Myocyte (in vitro differentiated cells): Measurements from ENCODE around the gene AIM2. TPM values are rescaled to one million over a fixed set of nuclear protein-coding genes. Genes with fewer than 3 reads are reported as not detected.
A peak's percentile ranks its signal among the peaks of the same experiment; 100 is the strongest.
"Not testable (repeated sequence)": the region's sequence is repeated elsewhere in the genome, so short reads cannot be mapped to it uniquely, and the experiment has no call there.

Experiments used
- DNase-seq: peaks from one replicate; pipeline ENCODE4 v3.0.0-alpha.2; 2012; ENCODE audit warnings: low read depth
- total RNA-seq: library from RNA; depleted of rRNA; stranded (reverse); fragments of >200 nt; gene quantifications from 2 replicates; pipeline ENCODE4 v1.2.3, GENCODE V29; 2014

AIM2 gene
- total RNA-seq, 1 donor from 2014 or later, result not detected

DNA sequence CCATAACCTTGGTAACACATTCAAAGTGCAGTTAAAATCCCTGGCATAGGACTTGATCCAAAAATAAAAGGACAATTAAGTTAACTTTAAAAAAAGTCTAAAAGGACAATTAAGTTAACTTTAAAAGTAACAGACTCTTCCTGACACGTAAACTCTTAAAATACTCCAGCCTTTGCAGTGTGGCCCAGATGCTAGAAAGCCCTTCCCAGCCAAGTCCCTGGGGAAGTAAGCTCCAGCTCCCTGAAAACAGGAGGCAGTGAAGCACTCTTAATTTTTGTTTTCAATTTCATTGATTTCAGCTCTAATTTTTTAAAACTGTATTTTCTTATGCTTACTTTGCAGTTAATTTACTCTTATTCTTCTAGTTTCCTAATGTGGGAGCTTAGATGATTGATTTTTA is 5.1 kb upstream of the AIM2 start:
- DNase-seq, result no peak

DNA sequence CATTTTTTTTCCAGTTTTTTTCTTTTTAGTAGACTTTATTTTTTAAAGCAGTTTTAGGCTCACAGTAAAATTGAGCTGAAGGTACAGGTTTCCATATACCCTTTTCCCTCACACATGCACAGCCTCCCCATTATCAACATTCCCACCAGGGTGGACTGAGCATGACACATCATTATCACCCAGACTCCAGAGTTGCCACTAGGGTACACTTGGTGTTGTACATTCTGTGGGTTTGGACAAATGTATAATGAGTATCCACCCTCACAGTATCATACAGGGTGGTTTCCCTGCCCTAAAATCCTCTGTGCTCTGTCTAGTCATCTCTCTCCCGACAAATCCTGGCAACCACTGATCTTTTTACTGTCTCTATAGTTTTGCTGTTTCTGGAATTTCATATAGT is 3.0 kb upstream of the AIM2 start:
- no peak for DNase-seq

DNA sequence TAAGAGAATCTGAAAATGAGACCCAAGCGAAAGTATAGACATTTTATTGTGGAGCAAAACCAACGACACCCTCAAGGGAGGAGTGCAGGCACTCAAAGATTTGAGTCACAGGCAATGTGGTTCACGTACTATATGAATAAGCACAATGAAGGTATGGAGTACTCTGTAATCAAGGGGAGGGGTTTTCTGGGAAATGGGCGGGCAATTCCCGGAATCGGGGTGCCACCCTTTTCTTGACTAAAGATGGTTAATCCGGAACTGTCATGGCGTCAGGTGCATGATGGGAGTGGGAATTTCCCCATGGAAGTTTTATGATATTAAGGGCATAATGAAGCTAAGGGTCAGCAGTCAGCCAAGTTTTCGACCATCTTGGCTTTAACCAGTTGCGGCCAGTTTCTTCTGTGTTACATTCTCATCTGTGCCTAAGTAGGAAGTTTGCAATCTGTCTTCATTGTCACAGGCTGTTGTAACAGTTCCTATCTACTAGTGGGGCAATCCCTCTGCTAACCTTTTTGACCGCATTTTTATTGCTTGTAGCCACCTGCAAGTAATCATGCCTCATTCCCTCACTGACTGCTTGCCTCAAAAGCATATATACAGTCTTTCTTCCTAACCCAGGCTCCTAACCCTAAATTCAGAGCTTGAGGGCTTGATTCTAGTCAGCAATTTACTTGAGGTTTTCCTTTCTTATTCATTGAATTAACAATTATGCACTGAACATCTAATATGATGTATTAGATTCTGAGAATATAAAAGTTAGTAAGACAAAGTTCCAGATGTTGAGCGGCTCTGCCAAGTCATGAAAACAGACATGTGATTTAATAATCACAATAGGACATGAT is 775 bp upstream of the AIM2 start:
- no peak for DNase-seq

DNA sequence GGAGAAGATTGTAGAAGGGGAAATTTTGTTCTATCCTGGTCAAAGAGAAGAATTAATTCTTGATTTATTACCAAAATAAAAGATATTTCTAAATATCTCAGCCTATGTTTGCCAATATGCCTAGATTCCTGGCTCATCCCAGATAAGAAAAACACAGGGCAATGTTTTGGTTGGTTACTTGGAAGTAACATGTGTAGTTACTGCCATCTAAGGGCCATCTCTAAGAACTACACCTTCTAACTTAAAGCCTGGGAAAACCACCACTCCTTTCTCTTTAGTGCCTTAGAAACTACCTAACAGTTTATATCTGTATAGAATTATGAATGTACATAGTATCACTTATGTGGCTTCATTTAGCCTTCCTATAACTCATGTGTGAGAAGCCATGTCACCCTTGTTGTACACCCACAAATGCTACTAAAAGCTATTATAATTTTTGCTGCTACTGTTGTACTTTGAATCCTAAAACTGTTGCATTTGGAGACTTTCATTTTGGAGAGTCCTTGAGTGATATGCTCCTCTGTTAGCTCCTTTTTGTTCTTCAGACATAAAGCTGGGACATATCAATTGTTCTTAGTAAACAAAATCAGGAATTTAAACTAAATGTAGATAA is 4.5 kb downstream of the AIM2 start:
- DNase-seq, result peak; percentile 66

DNA sequence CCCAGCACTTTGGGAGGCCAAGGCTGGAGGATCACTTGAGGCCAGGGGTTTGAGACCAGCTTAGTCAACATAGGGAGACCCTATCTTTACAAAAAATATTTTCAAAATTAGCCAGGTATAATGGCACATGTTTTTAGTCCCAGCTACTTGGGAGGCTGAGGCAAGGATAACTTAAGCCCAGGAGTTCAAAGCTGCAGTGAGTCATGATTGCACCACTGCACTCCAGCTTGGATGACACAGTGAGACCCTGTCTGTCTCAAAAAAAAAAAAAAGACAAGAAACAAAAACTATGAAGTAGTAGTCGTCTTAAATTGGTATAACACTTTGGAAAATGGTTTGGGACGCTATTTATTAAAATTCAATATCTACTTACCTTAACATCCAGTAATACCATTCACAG is 7.7 kb downstream of the AIM2 start:
- no peak for DNase-seq

DNA sequence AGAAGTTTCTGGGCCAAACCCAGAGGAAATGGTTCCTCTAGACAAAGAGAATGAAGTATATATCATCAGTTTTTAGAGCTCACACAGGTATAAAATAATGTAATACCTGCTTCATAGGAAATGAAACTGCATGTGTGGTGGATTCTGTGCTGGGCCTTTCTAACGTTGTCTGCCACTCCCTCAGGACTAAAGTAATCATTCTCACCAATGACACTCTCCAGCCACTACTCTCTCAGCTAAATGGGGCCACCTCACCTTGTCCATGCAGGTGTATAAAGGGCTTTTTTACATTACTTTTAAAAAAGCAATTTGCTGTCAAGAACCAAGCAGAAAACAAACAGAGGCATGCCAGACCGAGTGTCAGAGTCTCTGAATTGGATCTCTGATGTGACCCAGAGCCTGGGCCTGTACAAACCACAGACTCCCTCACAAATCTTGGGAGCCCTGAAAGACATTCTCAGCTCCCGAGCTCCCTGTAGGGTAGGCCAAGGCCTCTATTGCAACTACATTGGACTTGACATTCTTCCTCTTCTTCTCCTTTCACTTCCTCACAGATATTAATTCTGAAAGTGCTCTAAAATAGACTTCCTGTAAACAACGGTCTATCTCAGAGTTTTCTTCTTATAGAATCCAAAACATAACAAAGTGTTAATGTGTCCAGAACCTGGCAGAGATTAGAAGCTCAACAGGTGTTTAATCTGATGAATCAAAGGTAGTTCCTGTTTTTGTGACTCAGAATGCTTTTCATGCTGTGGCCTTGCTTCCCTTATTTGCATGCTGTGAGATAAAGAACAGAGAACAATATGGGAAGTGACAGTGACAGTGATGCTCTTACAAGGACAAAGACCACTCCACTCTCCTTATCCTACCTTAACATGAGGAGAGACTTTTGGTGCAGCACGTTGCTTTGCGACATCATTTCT is 8.6 kb downstream of the AIM2 start:
- no peak for DNase-seq

DNA sequence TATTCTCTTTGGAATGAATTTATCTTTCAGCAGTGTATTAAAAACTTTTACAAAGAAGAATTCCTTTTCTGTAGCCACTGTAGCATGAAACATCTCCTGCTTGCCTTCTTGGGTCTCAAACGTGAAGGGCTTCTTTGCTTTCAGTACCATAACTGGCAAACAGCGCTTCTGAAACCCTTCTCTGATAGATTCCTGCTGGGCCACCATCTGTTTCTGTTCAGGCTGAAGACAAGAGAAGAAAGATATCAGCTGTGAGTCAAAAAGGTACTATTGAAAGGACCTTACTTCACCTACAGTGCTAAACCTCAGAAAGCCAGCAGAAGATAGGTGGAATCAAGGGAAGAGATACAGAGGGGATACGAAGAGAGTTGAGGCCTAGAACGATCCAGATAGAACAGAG is 10.5 kb downstream of the AIM2 start:
- no peak for DNase-seq

DNA sequence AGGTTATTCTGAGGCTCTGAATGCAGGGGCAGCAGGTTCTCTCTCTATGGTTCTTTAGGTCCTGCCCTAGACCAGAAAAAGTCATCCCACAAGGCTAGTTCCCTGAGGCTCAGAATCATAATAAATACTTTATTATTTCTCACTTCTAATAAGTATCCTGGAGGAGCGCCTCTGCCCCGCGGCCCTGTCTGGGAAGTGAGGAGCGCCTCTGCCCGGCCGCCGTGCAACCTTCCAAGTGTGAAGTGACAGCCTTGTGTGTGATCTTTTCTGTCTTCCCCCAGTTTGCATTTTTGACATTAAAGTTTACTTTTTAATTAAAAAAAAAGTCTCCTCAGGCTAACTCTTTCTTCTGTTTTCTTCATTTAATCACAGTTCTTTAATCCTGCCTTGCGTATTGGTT is 11.5 kb downstream of the AIM2 start:
- DNase-seq, result no peak

DNA sequence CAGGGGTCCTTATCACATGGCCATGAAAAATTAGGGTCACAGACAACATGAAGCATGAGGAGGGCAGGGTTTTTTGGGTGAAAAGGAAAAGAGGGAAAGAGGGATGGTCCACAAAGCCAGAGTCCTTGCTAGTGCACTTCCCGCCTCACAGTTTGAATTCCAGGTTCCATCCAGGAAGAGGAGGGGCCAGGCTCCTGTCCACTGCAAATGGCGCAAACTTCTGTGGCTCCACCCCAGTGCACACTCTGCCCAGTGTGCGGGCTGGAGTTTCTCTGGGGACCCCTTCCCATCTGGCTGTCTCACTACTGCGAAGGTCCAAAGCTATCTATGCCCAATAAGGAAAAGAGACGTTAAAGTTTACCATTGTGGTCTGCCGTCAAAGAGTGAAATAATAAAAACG is 17.8 kb downstream of the AIM2 start:
- no peak for DNase-seq

DNA sequence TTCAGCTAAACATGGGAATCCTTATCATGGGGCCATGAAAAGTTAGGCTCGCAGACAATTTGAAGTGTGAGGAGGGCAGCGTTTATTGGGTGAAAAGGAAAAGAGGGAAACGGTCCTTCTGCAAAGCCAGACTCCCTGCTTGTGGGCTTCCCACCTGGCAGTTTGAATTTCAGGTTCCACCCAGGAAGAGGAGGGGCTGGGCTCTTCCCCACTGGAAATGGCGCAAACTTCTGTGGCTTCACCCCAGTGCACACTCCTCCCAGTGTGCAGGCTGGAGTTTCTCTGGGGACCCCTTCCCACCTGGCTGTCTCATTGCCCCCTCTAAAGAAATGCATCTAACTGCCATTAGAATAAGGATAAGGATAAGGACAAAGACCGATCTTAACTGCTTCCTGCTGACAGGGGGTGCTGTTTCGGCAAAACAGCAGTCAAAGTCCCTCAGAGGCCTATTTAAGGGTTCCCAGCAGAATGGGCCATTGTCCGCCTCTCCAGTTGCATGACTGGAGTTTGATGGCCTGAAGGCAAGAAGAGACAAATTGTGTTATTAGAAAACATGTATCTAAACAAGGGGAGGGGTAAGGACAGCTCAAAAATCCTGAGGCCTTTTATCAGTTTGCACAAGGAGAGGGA is 20.4 kb downstream of the AIM2 start:
- no peak for DNase-seq

DNA sequence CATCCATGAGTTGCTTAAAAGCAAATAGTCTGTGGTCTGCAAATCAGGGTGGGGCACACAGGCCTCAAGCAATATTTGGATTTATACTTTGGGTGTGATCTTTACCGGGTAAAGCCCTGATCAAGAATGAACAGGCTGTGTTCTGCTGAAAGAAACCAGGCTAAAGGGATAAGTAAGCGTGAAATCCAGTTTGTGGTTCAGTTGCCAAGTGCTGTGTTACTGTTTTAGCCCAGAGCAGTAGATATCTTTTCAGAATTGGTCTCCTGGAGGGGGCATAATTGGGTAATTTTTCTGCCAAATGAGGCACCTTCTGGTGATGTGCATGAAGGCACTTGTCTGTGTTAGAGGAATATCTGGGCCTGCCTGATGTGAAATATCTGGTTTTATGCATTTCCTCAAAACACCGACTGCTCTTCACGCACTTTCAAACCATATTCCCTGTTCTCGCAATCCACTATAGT is 21.4 kb downstream of the AIM2 start:
- no peak for DNase-seq

DNA sequence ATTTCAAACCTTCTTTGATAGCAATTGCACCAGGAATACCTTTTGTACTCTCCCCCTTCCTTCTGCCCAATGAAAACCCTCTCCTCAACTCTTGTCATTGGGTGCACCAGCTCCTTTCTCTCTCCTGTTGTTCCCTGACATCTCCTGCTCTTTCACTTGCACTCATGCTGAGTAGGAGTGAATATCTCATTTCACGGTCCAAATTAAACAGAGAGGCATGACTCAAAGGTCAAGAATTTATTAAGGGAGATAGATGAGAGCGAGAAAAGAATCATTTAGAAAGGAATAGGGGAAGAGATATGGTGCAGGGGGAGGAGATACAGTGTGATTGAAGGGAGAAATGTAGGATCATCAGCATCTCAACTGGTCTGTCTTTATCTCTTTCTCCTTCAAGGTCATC is 22.1 kb downstream of the AIM2 start:
- DNase-seq, result peak; percentile 60

DNA sequence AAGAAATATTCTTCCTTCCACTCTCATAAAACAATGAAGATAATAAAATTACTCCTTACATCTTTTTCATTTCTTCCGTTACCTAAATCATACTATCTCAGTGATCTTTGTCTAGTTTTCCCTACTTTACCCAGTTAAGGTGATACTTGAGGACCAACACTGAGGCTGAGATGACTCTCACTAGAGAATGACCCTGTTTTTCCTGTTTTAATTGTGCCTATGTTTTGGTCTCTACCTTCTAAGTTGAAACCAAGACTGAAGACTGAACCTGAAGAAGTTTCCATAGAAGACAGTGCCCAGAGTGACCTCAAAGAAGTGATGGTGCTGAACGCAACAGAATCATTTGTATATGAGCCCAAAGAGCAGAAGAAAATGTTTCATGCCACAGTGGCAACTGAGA is 25.1 kb downstream of the AIM2 start:
- DNase-seq, result no peak

DNA sequence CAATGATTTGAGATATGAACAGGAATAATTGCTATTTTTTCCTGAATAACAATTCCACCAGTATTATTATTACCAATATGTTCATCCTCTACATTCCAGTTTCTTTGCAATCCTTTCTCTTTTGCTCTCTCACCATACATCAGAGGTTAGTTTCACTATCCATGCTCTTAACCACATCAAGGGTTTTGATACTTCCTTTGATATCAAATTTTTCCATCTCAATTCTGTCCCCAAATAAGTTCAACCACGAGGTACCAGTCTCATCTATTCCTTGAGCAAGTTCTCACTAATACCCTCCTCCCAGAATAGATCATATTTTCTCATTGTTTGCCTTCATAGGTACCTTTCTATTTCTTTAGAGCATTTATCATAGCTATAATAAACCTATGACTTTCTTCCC is 30.1 kb downstream of the AIM2 start:
- not testable (repeated sequence) for DNase-seq

DNA sequence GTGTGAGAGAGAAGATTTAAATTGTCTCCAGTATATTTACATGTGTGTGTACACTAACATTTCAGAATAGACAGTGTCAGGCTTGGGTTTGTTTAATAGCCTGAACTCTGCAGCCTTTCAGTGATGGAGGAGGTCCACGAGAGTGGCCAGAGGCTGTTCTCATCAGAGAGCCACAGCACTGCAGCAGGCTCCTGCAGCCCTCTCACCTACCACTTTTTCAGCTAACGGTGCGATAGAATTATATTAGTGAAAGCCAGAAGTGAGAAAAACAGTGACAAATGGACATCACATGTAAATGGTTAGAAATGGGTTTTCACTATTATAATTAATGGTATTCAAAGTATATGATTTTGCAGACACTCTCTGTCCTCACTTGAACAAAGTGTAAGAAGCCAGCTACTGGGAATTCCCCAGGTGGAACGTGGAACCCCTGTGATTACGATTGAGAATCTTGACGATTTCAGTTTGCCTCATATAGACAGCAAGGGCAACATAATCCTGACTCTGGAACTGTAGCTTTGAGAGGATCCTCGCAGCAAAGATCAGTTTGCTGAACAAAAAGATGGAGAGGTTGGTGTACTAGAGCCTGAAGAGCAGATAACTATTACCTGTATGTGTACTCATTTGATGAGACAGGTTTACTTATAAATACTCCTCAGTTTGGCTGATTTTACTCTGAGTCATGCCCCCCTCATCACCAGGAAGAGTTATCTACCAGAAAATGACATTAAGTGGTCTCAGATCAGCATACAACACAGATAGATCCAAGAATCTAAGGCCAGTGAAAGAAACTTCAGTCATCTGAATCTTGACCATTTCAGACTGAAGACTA is 35.5 kb downstream of the AIM2 start:
- no peak for DNase-seq

DNA sequence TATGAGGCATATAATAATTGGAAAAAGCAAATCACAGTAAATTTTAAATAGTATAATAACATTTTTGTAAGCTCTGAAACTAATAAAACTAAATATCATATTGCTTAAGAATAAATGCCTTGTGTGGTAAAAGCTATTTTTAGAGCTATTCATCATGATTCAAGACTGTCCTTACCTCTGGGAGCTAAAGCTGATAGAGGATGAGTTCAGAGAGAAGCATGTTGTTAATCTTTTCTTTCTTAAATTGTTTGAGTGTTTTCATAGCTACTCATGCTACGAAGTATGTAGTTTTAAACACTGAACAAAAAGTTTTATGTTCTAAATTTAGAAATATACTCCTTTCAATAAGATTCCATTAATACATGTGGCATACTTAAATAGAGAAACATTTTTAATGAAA is 36.4 kb downstream of the AIM2 start:
- DNase-seq, result peak; percentile 34

DNA sequence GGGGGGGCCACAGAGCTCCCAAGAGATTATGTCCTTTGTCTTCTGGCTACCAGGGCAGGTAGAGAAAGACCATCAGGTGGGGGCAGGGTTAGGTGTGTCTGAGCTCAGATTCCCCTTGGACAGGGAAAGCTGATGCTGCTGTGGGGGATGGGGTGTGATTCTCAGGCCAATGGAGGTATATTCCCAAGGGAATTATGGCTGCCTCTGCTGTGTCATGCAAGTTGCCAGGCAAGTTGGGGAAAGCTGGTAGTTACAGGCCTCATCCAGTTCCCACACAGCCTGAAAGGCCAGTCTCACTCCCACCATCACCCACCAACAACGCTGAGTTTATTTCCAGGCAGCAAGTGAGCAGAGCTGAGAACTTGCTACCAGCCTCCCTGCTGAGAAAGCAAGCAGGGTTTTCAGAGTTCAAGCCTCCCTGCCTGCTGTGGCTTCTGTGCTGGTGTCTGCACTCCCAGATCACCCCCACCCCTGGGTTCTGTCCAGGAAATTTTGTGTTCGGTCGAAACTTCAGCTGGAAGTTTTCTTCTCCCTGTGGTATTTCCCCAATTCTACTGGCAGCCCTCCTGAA is 45.6 kb downstream of the AIM2 start:
- peak; percentile 3 for DNase-seq

DNA sequence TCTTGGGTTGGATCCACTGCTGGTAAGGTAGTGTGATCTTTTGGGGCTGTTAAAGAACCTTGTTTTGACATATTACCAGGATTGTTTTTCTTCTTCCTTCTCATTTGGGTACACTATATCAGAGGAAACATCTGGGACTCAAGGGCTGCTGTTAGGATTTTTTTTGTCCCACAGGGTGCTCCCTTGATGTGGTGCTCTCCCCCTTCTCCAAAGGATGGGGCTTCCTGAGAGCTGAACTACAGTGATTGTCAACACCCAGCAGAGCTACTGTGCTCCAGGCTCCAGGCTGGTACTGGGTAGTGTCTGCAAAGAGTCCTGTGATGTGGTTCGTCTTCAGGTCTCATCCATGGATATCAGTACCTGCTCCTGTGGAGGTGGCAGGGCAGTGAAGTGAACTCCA is 46.3 kb downstream of the AIM2 start:
- no peak for DNase-seq

DNA sequence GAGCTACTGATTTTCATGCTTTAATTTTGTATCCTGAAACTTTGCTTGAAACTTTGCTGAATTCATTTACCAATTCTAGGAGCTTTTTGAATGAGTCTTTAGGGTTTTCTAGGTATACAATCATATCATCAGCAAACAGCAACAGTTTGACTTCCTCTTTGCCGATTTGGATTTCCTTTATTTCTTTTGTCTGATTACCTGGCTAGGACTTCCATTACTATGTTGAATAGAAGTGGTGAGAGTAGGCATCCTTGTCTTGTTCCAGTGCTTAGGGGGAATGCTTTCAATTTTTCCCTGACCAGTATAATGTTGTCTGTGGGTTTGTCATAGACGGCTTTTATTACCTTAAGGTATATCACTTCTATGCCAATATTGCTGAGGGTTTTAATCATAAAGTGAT is 49.7 kb downstream of the AIM2 start:
- not testable (repeated sequence) for DNase-seq

DNA sequence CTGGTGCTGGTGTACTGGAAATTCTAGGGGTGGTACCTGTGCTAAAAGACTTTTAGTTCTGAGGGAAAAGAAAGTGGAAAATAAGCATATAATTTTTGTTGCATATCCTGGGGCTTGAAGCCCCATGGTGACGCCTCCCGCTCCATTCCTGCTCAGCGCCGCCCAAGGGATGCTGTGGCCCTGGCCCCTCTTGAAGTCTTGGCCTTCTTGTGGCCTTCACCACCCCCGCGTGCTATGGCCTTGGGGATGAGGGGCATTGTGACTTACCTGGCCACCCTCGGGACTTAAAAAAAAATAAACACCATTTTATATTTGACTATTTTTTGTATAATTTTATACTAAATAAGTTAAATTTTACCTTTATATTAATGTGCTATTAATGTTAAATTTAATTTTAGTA is 51.5 kb downstream of the AIM2 start:
- DNase-seq, result no peak
